IMR-90 (cell line): Measurements from ENCODE around the gene TENM4.

Source experiments
- BHLHE40 ChIP-seq: fragments of 150-350 bp; IDR thresholded peaks from 2 replicates; pipeline ENCODE4 v1.6.1; 2016; ENCODE audit warnings: mild to moderate bottlenecking, low read depth, low read length
- CEBPB ChIP-seq: IDR thresholded peaks from 2 replicates; pipeline ENCODE4 v1.6.1; 2012; ENCODE audit warnings: low read depth, low read length, improper control_type of control experiment
- CHD1 ChIP-seq: IDR thresholded peaks from 2 replicates; pipeline ENCODE4 v1.6.1; 2012; ENCODE audit warnings: low read depth, low read length, improper control_type of control experiment
- MAZ ChIP-seq: IDR thresholded peaks from 2 replicates; pipeline ENCODE4 v1.6.1; 2012; ENCODE audit warnings: low read depth, mild to moderate bottlenecking, low read length, improper control_type of control experiment, moderate library complexity, borderline replicate concordance
- POLR2A ChIP-seq: IDR thresholded peaks from 2 replicates; pipeline ENCODE4 v1.6.1; 2012; ENCODE audit warnings: mild to moderate bottlenecking, low read depth, low read length
- RAD21 ChIP-seq: IDR thresholded peaks from 2 replicates; pipeline ENCODE4 v1.6.1; 2012; ENCODE audit warnings: low read length, improper control_type of control experiment
- RCOR1 ChIP-seq: IDR thresholded peaks from 2 replicates; pipeline ENCODE4 v1.6.1; 2012; ENCODE audit warnings: mild to moderate bottlenecking, low read length, improper control_type of control experiment; ENCODE audit not compliant: insufficient replicate concordance
- RFX5 ChIP-seq: IDR thresholded peaks from 2 replicates; pipeline ENCODE4 v1.8.0; 2012; ENCODE audit warnings: low read depth, mild to moderate bottlenecking, low read length, moderate library complexity
- SMC3 ChIP-seq: fragments of 150-350 bp; IDR thresholded peaks from 2 replicates; pipeline ENCODE4 v1.6.1; 2016; ENCODE audit warnings: low read depth, mild to moderate bottlenecking, antibody characterized with exemption, low read length, moderate library complexity
- USF2 ChIP-seq: fragments of 150-350 bp; IDR thresholded peaks from 2 replicates; pipeline ENCODE4 v1.6.1; 2017; ENCODE audit warnings: mild to moderate bottlenecking, antibody characterized with exemption, low read length, low read depth
- TF ChIP-seq, protein P1 (sequence below): conservative IDR thresholded peaks from 2 replicates; pipeline ENCODE4 v1.5.1; 2012; ENCODE audit warnings: mild to moderate bottlenecking, low read depth, low read length, improper control_type of control experiment

DNA sequence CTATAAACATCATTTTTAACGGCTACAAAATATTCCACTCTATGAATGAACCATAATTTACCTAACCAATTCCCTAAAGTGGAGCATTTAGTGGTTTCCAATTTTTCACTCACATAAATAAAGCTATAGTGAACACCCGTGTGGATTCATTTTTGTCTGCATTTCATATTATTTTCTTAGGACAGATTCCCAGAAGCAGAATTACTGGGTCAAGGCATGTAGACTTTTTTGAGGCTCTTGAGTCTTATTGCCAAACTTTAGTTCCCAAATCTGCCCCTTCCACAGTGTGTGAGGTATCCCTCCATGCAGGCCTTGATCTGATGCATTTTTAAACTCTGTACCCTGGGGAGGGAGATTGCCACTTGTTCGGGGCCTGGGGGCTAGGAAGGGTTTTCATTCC is 198.2 kb downstream of the TENM4 start:
- TF ChIP-seq, protein P1, sequence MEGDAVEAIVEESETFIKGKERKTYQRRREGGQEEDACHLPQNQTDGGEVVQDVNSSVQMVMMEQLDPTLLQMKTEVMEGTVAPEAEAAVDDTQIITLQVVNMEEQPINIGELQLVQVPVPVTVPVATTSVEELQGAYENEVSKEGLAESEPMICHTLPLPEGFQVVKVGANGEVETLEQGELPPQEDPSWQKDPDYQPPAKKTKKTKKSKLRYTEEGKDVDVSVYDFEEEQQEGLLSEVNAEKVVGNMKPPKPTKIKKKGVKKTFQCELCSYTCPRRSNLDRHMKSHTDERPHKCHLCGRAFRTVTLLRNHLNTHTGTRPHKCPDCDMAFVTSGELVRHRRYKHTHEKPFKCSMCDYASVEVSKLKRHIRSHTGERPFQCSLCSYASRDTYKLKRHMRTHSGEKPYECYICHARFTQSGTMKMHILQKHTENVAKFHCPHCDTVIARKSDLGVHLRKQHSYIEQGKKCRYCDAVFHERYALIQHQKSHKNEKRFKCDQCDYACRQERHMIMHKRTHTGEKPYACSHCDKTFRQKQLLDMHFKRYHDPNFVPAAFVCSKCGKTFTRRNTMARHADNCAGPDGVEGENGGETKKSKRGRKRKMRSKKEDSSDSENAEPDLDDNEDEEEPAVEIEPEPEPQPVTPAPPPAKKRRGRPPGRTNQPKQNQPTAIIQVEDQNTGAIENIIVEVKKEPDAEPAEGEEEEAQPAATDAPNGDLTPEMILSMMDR = no peak
- TF ChIP-seq CEBPB (no peak), POLR2A (no peak), SMC3 (no peak), RAD21 (no peak), RFX5 (no peak), BHLHE40 (no peak), RCOR1 (no peak), USF2 (no peak), CHD1 (no peak), MAZ (no peak)
